ENCODE data around the gene METTL8.

METTL8 gene

GRCh38 chr2:171308280-171309054 is 125.3 kb downstream of the METTL8 start:
- DNase-seq: no peak

- DNase-seq: no peak
Measured at GRCh38 chr2:171307560-171307959, 126.2 kb downstream of the METTL8 start.

DNA sequence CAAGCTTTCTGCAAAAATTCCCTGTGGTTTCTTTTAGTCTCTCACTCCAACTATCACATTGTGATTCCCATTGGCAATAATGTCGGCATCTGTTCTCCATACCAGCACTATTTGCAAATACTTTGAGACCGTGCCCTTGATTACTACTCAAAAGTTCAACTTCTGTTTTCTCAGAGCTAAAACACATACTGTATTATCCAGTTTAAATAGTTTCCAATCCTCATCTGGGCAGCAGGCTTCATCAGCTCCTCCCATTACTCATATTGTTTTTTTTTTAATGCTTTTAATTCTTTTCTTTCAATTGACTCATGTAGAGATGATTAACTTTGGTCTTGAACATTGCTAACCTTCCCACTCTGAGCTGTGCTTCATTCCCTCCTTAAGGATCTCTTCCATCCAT is 135.8 kb downstream of the METTL8 start:
- no peak for DNase-seq

DNA sequence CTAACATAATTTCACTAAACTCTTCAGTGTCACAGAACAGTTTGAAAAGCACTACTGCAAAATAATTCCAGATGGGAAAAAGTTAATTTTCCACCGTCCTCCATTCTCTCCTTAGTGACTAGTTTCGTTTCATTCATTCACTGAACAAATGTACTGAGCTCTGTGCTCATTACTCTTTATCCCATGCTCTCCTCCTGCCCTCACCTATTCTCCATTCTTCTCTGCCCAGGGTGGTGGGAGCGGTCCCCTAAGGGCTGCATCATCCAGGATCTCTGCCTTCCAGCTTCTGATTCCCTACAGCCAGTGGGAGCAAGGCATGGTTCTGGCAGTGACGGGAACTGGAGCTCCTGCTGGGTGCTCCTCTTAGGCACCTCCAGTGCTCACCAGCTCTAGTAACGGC is 139.2 kb downstream of the METTL8 start:
- no peak for DNase-seq

DNA sequence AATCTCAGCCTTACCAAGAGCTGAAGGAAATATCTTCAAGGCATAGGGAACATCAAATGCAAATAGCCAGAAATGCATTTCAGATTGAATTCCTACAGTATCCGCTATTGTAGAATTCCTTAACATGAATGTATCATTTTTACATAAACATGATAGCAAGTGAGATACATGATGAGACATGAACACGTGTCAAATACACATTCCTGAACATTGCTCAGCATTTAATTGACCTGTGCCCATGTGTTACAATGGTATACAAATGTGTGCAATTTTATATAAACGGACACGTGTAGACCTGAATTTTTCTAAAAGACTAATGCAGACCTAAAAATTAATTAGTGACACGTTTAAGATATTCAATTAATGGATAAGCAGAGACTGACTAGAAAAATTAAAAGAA is 140.1 kb downstream of the METTL8 start:
- DNase-seq: no peak

DNA sequence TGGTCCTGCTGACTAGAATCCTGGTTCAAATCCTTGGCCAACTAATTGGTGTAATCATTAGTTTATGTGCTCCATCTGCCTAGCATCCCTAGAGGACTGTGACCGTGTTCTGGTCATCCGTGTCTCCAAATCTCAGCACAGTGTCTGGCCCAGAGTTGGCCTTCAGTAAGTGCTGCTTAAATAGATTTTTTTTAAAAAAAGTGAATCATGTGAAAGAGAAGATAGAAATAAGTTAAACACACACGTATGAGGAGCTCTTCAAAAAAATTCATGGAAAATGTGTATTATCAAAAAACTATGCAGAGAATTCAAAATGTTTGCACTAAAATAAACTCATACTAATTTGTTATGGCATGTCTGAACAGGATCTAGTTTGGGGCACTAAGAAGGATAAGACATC is 143.8 kb downstream of the METTL8 start:
- DNase-seq: no peak

DNA sequence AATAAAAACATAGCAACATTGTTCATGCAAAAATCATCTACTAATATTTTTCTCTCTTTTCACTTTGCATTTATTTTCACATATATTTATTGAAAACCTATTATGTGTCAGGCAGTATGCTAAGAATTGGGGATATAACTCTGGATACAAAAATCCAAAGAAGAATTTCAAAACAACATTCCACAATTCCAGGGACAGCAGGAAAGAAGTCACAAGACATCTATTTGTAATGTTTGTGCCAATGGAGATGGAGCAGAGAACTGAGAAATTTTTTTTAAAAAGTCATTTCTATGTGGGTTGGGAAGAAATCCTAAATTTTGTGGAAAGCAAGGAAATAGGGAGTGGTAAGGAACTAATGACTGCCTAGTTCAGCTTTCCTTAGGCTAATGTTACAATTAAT is 144.5 kb downstream of the METTL8 start:
- DNase-seq: no peak

DNA sequence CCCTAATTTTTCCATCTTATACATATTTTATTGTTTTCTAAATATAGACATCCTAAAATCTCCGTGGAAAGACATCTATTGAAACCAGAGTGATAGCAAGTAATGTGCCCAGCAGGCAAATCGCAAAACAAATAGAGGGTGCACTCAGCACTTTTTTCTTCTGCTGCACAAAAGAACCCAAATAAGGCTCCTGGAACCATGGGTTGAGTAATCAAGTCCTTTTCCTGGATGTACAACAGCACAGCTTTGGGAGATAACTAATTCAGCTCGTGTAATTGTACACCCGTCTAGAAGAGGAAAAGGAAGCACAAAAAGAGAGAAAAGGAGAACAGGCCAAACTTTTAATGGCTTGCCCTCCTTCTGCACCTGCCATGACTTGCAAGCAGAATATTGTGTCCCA is 146.2 kb downstream of the METTL8 start:
- no peak for DNase-seq

GRCh38 chr2:171287036-171287571 is 146.7 kb downstream of the METTL8 start:
- no peak for DNase-seq

GRCh38 chr2:171281110-171281509 is 152.7 kb downstream of the METTL8 start:
- DNase-seq: no peak

DNA sequence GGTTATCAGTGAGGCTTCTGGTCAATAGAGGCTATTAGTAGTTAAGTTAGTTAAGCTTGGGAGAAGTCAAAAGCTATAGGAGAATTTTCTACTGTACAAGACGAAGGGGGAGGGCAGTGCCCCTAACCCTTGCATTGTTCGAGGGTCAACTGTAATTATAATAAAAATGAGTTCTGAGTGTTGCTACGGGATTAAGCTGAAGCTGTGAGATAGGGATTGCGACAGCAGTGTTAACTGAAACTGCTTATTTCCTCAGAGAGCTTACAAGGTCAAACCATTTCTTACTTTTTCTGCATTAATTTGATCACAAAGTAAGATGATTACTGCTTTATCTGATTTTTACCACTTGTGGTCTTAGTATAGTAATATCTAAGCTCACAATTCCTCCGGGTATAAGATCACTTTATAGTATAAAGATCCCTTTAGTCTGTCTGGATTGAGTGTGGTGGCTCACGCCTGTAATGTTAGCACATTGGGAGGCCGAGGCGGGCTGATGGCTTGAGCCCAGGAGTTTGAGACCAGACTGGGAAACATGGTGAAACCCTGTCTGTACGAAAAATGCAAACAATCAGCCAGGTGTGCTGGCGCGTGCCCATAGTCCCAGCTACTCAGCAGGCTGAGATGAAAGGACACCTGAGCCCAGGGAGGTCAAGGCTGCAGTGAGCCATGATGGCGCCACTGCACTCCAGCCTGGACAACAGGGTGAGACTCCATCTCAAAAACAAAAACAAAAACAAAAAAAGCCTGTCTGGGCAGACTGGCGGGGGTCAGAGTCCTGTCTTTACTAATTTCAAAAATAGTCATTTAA is 153.6 kb downstream of the METTL8 start:
- DNase-seq: no peak

- DNase-seq: no peak
Measured at GRCh38 chr2:171274757-171275156, 159.0 kb downstream of the METTL8 start.

DNA sequence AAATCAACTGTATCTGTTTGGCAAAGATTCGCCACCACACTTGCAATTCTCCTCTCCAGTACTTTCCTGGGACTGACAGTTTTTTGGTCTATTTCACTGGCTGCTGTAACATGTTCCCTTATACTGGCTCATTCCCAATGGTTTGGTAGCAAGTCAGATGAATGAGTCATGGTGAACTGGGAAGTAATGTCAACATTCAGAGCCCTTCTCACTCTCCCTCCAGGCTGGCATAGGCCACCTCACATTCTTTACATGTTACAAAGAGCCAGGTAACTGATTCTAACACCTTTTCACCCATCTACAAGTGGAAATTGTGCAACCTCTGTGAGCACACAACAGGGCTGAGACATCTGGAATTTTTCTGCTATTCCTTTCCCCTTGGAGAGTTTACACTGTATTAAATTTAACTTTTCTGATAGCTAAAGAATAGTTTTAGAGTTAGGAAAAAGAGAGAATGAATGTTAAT is 161.8 kb downstream of the METTL8 start:
- no peak for DNase-seq

DNA sequence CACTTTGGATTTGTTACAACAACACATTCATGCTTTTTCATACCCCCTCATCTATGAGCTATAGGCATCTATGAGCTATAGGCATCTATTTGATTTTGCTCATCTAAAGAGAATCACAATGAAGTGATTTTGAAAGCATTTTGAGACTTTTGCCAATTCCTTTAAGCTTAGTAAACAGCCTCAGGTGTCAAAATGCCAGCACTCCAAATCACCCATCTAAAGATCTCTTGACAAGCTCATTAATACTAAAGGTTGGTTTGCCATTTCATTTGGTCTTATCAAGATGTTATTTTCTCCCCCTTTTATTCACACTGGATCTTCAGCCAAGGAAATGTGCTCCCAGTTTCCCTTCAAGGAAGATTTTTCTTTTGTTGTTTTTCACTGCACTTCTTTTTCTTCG is 162.4 kb downstream of the METTL8 start:
- no peak for DNase-seq

DNA sequence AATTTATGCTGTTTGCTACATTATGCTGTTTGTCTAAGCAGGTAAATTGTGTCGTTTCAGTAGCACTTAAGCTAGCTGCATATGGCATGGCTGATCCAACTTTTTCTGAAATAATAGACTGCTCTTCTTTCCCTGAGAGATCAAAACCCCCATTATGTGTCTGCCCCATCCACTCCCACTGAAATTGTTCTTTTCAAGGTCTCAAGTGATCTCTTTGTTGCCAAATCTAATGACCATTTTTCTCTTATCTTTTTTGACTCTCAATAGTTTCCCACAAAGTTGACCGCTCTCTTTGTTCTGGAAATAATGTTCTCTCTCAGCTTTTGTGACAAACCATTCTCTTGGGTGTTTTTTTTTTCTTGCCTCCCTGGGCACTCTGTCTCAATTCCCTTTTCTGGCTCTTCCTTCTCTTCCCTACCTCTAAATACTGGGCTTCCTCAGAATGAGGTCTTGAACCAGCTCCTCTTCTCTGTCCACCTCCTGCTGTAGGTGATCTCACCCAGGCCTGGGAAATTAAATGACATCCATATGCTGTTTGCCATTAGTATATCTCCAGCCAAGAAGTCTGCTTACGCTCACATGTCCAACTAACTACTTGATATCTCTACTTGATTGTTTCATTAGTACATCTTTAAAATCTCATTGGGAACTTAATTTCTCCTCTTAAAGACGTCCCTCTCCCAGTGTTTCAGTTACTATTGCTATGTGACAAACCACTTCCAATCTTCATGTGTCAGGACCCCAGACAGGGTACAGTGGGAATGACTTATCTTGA is 165.7 kb downstream of the METTL8 start:
- no peak for DNase-seq

Data from CD4-positive, alpha-beta T cell treated with Interleukin-17A for 1 hour (primary cell).